DMS114 treated with DMSO at 0.1 percent for 48 hours (cell line): Measurements from ENCODE around the gene CYBC1.
"Not testable (repeated sequence)": the region's sequence is repeated elsewhere in the genome, so short reads cannot be mapped to it uniquely, and the experiment has no call there.

Experiments
- DNase-seq: peaks from one replicate; lab custom pipeline; 2025; ENCODE audit not compliant: unreplicated experiment; lab: John Stamatoyannopoulos, UW

The CYBC1 gene

DNA sequence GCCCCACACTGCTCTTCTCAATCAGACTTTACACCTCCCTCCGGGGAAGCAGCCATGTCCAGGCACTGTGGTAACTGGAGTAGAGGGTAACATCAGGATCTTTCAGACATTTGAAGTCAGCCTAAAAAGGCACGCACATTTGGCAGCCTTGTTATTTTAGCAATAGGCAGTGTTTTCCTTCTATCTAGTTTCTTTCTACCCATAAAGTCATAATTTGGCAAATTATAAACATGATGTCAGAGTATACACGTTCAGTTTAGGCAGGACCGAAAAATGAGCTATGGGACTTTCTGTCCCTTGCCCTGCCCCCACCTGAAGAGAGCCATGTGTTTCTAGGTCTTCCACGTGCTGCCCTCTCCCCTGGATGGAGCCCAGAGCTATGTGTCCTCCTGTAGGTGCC, 29.1 kb upstream of the CYBC1 start:
- no peak for DNase-seq

DNA sequence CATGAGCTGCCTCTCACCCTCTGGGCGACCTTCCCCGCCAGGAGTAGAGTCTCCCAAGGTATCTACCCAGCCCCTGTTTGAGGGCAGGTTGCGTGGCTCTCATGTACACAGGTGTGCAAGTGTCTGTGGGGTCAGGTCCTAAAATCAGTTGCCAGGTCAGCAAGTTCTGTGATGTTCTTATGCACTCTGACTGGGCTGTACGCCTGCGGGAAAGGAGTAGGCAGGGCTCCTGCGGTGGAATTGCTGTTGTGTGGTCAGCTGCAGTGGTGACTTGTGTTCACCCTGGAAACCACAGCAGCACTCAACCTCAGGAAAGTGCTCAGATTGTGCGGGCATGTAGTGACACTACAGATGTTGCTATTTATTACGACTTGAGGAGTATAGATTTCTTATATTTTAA, 27.4 kb upstream of the CYBC1 start:
- DNase-seq = no peak

DNA sequence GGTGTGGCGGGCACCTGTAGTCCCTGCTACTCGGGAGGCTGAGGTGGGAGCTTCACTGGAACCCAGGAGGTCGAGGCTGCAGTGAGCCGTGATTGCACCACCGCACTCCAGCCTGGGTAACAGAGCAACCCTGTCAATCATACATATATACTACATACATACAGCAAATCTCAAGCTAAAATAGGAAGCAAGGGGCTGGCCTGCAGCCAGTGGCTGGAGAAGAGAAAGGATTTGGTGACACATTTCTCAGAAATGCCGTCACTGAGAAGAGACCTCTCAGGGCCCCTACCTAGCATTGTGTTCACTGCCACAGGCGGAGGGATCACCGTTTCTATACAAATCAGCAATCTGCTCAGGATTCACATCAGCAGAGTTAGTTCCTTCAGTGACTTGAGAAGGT, 24.9 kb upstream of the CYBC1 start:
- DNase-seq = no peak

DNA sequence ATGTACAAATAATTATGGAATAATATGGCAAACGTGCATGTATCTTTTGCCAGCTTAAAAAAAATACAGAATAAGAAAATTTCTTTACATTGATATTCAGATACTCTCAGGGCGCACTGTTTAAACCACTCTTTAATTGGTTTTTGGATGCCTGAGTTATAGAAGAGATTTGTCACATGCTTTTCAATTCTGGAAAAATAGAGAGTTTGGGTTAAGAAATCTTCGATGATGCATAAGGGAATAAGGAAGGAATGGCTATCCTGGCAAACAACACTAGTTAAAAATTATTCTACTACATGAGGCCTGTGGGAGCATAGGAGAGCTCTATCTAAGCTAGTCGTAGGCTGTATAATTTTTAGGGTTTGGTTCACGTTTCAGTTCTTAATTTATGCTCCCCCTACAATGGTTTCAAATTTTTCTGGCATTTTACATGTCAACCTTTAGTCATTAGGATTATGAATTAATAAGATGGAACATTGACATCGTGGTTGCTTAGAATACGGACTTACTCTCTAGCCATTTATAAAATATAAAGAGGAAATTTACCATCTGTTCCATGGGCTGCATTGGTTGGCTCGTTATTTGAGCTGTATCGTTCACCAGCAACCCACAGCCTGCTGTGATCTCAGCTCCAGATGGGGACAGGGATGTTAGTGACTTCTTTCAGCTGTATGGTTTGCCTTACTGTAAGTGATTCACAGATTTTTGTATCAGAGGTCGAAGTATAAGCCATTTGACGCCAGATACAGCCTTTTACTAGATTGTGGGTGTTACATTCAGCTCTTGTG, 23.9 kb upstream of the CYBC1 start:
- no peak for DNase-seq

DNA sequence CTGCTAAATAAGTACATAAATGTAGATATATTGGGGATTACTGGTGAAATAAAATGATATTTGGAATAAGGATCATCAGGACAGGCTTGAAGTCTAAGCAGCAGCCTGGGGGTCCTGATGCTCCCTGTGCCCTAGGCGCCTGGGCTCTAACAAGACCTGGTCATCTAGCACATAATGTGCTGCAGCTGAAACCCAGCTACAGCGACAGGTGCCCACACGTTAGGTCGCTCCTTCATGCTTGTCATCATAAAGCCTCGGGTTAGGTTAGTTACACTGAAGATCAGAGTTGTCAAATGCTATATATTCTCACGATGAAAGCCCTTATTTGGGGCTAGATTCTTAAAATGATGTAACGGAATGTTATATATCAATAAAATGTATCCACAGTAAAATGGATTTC, 19.5 kb upstream of the CYBC1 start:
- no peak for DNase-seq

DNA sequence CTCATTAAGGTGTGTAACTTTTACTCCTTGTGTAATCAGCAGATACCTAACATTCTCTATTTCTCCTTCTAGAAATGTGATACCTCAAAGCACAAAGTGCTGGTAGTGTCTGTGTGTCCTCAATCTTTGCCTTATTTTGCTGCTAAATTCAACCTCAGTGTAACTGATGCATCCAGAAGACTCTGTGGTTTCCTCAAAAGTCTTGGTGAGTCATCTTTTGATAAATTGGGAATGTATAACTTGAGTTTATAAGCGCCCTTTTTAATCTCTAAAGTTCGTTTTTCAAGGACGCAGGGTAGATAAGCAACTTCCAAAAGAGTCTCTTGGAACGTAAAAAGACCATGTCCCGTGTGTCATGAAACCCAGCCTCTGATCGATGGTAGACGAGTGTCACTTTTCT, 18.1 kb upstream of the CYBC1 start:
- DNase-seq = no peak

DNA sequence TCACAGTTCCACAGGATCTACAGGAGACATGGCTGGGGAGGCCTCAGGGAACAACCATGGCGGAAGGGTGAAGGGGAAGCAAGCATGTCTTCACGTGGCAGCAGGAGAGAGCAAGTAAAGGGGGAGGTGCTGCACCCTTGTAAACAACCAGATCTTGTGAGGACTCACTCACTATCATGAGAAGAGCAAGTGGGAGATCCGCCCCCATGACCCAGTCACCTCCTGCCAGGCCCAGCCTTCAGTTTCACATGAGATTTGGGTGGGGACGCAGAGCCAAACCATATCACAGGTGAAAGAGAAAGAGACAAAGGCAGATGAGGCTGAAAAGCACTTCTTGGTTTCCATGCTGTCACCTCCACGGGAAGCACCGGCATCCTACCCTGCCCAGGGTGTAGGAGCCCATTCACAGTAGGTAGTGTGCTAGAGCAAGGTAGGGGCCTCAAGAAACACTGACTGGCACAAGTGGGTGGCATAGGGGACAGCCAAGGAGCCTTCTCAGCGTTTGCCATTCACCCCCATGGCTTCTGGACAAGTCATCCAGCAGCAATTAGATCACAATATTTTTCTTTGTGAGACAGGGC, 14.6 kb upstream of the CYBC1 start:
- DNase-seq = no peak

DNA sequence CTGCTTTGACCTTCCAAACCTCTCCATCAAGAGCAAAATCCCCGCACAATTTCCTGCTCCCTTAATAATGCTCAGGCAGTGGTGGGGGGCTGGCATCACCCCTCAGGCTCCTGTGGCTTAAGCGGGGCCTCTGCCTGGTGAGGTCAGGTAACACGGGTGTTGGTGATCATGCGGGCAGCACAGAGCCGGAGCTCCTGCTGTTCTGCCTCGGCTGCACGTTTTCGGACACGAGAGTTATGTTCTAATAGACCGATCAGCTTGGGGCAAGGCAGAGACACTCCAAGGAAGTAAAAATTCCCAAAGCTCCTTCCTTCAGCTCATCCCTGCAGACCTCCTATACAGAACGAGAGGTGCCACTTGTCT, 14.0 kb upstream of the CYBC1 start:
- DNase-seq = no peak

DNA sequence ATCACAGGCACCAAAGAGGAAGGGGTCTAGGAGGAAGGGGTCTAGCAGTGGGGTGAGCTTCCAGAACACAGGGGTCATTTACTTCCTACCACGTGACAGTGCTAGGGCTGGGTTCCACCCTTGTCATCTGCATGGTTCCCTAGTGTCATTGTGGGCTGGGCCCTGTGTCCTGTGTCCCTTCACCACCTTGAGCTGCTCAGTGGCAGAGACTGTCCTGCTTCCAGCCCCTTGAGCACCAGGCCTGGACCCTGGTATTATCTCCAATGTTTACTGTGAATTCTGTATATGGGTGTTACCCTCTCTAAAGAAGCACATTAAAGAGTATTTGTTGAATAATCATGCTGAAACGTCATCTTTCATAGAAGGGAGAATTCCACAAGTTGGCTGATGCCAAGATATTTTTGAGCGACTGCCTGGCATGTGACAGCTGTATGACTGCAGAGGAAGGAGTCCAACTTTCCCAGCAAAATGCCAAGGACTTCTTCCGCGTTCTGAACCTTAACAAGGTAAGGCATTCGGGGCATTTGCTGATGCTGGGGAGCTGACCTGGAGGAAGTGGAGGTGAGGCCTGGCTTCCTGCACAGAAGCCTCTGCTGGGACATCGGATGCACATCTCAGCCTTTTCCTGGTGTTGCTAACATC, 13.5 kb upstream of the CYBC1 start:
- DNase-seq = no peak

DNA sequence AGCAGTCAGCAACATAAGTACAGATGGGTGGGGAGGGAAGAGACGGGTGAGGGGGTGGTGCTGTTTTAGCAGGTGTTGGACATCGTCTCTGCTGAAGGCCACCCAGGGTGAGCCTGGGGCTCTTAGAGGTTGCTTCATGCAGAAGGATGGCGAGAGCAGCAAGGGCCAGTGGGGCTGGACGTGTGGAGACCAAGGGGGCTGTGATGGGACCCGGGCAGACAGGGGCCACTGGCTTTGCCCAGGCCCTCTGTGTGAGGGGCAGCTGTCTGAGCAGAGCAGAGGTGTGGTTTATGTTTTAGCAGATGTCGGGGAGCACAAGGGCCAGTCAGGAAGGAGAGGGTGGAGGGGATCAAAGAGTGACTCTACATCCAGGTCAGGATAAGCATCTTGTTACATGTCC, 12.8 kb upstream of the CYBC1 start:
- no peak for DNase-seq

DNA sequence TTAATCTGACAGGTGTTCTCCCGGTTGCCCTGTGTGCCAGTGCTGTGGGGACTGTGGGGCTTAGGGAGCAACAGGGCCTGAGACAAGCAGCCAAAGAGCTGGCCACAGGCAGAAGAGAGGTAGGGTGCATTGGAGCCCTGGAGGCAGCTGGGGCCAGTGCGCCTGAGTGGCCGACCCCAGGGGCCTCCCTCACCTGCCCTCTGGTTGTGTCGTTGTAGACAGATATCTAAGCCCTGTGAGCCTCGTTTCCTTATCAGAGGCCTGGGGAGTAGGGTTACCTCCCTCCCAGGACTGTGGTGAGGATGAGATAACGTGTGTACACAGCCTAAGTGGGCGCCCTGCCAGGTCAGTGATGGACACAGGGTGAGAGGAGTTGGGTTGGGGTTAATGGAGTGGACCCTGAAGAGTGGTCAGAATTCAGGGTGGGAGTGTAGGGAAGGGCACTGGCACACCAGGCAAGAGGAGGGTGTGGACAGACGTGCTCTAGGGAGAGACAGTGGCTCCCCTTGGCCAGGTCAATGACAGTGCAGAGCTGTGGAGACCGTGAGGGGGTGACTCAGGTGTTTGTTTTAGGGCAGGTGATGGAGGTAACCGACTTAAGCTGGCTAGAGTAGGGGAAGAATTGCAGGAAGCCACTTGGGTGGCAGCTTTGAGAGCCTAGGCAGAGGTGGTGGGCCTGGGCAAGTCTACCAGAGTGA, 11.4 kb upstream of the CYBC1 start:
- DNase-seq = no peak

DNA sequence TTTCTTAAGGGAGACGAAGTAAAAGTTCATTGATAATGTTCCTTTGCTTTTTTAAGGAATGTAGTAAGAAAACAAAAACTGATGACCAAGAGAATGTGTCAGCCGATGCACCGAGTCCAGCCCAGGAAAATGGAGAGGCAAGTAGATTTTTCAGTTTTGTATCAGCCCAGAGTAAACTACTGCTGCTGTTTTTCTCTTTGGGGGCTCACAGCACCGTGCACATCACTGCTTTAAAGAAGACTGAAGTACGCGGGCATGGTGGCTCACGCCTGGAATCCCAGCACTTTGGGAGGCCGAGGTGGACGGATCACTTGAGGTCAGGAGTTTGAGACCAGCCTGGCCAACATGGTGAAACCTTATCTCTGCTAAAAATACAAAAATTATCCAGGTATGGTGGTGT, 9.4 kb upstream of the CYBC1 start:
- not testable (repeated sequence) for DNase-seq

DNA sequence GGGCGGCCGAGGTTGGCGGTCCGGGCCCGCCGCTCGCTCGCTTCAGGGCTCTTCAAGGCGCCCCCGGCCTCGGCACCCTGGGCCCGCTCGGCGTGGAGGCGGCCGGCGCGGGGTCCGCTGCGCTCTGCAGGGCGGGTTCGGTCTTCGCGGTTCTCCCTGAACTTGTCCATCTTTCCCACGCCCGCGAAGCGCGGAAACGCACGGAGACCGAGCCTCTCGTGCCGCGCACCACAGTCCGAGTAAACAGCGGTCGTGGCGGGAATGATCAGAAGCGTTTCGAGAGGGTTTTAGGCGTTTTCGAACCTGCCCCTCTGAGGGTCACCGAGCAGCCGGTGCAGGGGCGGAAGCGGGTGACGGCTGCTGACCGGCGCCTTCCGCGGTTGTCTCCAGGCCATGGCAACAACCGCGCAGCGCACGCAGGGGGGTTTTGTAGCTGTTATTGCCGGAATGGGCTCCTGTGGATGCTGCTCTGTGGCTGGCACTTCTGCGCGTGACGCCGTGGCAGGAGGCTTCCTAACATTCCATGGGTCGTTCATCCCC, 8.4 kb upstream of the CYBC1 start:
- DNase-seq = no peak

DNA sequence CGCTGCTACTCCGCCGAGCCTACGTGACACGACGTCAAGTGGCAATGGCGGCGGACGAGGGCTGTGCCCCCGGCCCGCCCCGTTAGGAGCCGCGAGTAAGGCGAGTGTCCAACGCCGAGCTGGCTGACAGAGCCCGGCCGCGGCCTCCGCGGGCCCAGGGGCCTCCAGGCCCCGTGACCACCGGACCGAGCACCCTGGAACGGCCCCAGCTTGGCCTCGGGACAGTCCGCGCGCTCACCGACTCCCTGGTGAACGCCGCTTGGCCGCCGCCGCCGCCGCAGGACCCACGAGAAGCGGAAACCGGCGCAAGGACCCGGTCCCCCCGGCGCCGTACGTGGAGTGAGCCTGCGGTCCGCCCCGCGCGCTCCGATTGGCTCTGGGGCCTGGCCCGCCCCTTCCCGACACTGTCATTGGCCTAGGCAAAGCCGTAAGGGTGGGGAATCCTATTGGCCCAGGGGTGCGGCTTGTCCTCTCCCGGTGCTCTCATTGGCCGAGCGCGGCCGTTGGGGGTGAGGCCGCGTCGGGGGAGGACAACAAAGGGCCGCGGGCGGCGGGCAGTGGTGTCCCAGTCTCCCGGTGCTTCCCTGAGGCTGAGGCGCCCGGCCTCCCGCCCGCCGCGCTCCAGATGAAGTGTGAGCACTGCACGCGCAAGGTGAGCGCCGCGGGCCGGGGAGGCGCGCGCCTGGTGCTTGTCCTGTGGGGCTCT, 7.8 kb upstream of the CYBC1 start, which contains the start of gene NARF:
Gene NARF, plus strand, starts transcription at position 563 of the 706 bp plus-strand sequence. Its CDS starts 63 bp downstream, at position 626.
- DNase-seq = peak; percentile 94

DNA sequence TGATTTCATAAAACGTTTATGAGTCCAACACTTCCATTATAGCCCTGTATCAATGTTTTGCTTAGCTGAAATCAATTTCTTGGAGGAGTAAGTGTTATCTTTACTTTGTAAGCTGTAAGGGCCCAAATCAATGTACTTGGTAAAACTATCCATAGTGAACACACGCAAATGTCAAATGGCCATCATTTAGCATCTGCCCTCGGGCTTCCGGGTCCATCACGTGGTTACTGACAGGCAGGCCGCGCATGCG, 7.3 kb upstream of the CYBC1 start:
- peak; percentile 75 for DNase-seq

DNA sequence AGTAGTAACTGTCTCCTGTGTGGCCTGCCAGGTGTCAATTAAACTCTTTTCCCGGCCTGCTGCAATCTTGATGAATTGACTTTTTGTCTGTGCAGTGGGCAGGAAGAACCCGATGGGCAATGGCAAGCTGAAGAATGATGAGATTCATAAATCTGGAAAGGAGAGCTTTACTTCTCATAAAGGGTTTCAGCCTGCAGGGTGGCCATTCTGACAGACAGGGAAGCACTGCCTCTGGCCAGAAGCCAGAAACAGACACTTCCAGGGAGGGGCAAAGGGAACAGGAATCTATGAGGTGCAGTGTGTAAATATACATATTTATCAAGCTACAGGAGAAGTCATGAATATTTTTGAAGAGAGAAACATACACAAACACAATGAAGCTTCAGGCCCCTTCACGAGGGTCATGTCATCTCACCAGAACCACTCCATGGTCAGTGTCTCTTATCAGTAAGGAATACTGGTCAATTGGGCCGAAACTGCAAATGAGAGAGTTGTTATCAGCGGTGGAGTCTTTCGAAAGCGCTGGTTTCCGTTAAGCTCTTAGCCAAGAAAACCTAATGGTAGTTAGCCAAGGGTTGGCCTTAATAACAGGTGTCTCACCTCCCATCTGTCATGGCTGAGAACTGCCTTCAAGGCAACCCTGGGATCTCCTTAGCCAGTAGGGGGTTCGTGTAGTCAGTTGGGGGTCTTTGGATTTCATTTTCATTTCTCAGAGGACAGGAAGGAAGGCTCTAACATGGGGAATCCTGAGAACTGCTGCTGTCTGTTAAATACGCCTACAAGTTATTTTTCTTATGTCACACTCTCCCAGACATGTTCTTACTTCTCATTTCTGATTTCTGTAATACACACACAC, 6.7 kb upstream of the CYBC1 start:
- DNase-seq = no peak

DNA sequence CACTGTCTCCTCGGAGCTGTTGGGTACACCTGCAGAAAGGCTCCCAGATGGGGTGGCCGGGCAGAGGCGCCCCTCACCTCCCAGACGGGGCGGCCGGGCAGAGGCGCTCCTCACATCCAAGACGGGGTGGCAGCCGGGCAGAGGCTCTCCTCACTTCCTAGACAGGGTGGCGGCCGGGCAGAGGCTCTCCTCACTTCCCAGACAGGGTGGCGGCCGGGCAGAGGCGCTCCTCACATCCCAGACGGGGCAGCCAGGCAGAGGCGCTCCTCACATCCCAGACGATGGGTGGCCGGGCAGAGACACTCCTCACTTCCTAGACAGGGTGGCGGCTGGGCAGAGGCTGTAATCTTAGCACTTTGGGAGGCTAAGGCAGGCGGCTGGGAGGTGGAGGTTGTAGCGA, 3.2 kb upstream of the CYBC1 start:
- DNase-seq = not testable (repeated sequence)

DNA sequence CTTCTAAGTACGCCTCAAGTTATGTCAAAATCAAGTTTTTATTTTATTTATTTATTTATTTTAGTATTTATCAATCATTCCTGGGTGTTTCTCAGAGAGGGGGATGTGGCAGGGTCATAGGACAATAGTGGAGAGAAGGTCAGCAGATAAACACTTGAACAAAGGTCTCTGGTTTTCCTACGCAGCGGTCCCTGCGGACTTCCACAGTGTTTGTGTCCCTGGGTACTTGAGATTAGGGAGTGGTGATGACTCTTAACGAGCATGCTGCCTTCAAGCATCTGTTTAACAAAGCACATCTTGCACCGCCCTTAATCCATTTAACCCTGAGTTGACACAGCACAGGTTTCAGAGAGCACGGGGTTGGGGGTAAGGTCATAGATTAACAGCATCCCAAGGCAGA, 2.6 kb upstream of the CYBC1 start:
- DNase-seq = not testable (repeated sequence)

DNA sequence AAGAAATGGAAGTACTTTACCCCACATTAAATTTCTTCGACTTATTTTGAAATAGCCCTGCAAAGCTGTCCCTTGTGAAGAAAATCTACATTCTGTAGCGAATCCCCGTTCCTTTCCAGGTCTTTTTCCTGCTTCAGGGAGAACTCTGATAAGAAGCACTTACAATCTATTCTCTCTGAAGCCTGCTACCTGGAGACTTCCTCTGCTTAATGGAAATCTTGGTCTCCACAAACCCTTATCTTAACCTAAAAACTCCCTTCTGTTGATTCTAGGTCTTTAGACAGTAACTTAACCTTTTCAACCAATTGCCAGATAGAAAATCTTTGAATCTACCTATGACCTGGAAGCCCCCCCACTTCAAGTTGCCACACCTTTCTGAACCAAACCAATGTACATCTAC, 1.6 kb upstream of the CYBC1 start:
- no peak for DNase-seq

DNA sequence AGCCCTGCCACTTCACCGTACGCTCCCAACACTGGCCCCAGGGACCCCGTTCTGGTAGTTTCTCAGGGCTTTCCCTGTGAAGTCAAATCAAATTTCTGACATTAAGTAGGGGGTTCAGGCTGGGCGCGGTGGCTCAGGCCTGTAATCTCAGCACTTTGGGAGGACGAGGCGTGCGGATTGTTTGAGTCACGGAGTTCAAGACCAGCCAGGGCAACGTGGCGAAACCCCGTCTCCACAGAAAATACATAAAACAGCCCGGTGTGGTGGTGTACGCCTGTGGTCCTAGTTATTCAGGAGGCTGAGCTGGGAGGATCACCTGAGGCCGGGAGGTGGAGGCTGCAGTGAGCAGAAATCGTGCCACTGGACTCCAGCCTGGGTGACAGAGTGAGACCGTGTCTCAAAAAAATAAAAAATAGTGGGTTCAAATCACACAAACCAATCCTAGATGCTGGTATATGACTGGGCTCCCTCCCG, 632 bp downstream of the CYBC1 start:
- DNase-seq = no peak
